Measurements from ENCODE around the gene EMC7. TPM values are rescaled to one million over a fixed set of nuclear protein-coding genes. Genes with fewer than 3 reads are reported as not detected.

The EMC7 gene
- total RNA-seq, 2 donors from 2014 or later, result 33.2 to 66.2 TPM

GRCh38 chr15:34038023-34038870, 63.4 kb downstream of the EMC7 start:
- ATAC-seq (replicated peaks), result peak; percentile 73
- Mint-ChIP-seq H3K36me3 (ENCODE audit: low read depth) (no peaks in the 10 kb centered on the region), H3K4me1 (peaks cover 11% of the 10 kb centered on the region), H3K4me3 (peak overlapping the region; percentile 90), H3K9me3 (no peaks in the 10 kb centered on the region), H3K27ac (peak overlapping the region; percentile 85), H3K27me3 (no peaks in the 10 kb centered on the region)

Other genes with a start within 250 kb of the EMC7 start
- not detected for gene CHRM5, start 133.4 kb downstream of the EMC7 start, total RNA-seq
- gene AVEN, start 62.7 kb downstream of the EMC7 start, total RNA-seq, result 10 to 100 TPM; 10.7 to 17.5 TPM
- 1 to 10 TPM; 2.8 to 2.9 TPM for gene PGBD4, start 221 bp upstream of the EMC7 start, total RNA-seq
- gene KATNBL1, start 108.2 kb upstream of the EMC7 start, total RNA-seq, result 10 to 100 TPM; 41.6 to 51.3 TPM
- 100 to 1,000 TPM in 1 of 2 donors, 10 to 100 TPM in 1; 83.0 to 118 TPM for gene EMC4, start 123.2 kb upstream of the EMC7 start, total RNA-seq
- 10 to 100 TPM; 25.2 to 33.6 TPM for gene SLC12A6, start 235.9 kb upstream of the EMC7 start, total RNA-seq
- 100 to 1,000 TPM; 150 to 210 TPM for gene NOP10, start 241.3 kb upstream of the EMC7 start, total RNA-seq
- gene NUTM1, start 241.5 kb upstream of the EMC7 start, total RNA-seq, result not detected

All from activated T-helper 17 cell treated with anti-CD3 and anti-CD28 coated beads, Interleukin-2, amount 50 U/mL, for 72 hours (primary cell).